Mammary epithelial cell (primary cell): ENCODE results near the gene USP20.

Source experiments
- CTCF ChIP-seq, 2 donors: IDR thresholded peaks in 1 of 2; conservative IDR thresholded peaks in 1 of 2; 2 replicates each; pipeline ENCODE4 v1.5.1; 2011 to 2012; ENCODE audit warnings: inconsistent platforms in 2 of 2, low read length in 2 of 2, mild to moderate bottlenecking in 2 of 2, control low read depth in 1 of 2, low read depth in 1 of 2; ENCODE audit not compliant: insufficient read depth in 1 of 2; ENCODE audit errors: extremely low read depth in 1 of 2
- EZH2 ChIP-seq: IDR thresholded peaks from 2 replicates; pipeline ENCODE4 v1.6.1; 2012; ENCODE audit warnings: low read length, inconsistent platforms, borderline replicate concordance

DNA sequence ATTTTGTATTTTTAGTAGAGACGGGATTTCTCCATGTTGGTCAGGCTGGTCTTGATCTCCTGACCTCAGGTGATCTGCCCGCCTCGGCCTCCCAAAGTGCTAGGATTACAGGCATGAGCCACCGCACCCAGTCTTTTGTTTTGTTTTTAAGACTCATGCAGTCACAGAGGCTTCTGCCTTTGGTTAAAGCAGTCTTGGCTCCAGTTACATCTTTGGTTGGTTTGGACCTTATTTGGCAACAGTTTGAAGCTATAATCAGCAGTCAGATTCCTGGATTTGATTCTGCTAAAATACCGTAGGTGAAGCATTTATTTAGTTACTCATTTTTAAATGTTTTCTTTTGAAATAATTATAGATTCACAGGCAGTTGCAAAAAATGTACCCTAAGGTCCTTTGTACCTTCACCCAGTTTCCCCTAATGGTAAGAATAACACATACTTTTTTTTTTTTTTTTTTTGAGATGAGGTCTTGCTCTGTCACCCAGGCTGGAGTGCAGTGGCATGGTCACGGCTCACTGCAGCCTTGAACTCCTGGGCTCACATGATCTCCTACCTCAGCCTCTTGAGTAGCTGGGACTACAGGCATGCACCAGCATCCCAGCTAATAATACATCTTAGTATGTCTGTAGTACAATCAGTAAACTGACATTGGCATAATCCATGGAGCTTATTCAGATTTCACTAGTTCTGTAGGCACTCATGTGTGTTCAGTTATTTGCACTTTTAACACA, 15.7 kb downstream of the USP20 start:
- no peak for TF ChIP-seq CTCF (conservative IDR thresholded peaks at IDR 0.05 in 1 of 2, IDR thresholded peaks at IDR 0.05 in 1 of 2; ENCODE audit: extremely low read depth in 1 of 2, insufficient read depth in 1 of 2, low read depth in 1 of 2, low read length in 2 of 2)
- TF ChIP-seq EZH2: no peak
